ENCODE data around the gene PPP1CB. TPM values are rescaled to one million over a fixed set of nuclear protein-coding genes. Genes with fewer than 3 reads are reported as not detected.

The PPP1CB gene
- total and polyA plus RNA-seq, 8 donors, result 144 to 260 (median 185) TPM

DNA sequence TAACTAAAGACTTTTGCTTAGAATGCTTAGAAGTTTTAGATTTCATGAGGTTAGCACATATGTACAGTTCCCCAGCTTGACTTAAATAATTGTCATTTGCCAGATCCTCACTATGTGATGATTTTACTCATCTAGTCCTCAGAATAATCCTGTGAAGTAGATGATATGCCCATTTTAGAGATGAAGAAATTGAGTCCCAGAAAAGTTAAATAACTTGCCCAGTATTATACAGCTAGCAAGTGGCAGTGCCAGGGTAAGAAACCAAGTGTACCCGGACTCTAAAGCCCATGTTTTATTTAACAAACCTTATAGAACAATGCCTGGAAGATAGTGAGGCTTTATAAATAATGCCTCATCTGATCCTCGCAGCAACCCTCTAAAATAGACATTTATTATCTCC is 87.3 kb downstream of the PPP1CB start:
- H3K9me3 ChIP-seq, result no peaks in the 10 kb centered on the region
- ATAC-seq (no peak), DNase-seq (no peak)
- peaks cover 0 to 6% of the 10 kb centered on the region in 2 donors for H3K36me3 ChIP-seq
- no peak overlapping the region for H3K4me3 ChIP-seq
- H3K27me3 ChIP-seq, result no peaks in the 10 kb centered on the region
- H3K4me1 ChIP-seq, result no peaks in the 10 kb centered on the region
- no peak overlapping the region for H3K27ac ChIP-seq
- TF ChIP-seq, protein P1, sequence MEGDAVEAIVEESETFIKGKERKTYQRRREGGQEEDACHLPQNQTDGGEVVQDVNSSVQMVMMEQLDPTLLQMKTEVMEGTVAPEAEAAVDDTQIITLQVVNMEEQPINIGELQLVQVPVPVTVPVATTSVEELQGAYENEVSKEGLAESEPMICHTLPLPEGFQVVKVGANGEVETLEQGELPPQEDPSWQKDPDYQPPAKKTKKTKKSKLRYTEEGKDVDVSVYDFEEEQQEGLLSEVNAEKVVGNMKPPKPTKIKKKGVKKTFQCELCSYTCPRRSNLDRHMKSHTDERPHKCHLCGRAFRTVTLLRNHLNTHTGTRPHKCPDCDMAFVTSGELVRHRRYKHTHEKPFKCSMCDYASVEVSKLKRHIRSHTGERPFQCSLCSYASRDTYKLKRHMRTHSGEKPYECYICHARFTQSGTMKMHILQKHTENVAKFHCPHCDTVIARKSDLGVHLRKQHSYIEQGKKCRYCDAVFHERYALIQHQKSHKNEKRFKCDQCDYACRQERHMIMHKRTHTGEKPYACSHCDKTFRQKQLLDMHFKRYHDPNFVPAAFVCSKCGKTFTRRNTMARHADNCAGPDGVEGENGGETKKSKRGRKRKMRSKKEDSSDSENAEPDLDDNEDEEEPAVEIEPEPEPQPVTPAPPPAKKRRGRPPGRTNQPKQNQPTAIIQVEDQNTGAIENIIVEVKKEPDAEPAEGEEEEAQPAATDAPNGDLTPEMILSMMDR (IDR thresholded peaks at IDR 0.05), result no peak
- intact Hi-C loops (cut with DNase I), result no loop called here

GRCh38 chr2:28842042-28842441 is 90.4 kb downstream of the PPP1CB start:
- no peak for ATAC-seq
- Histone ChIP-seq H3K27me3 (no peaks in the 10 kb centered on the region), H3K36me3 (peaks cover 0 to 9% of the 10 kb centered on the region in 2 donors), H3K27ac (no peak overlapping the region), H3K9me3 (no peaks in the 10 kb centered on the region), H3K4me3 (no peak overlapping the region), H3K4me1 (no peaks in the 10 kb centered on the region)
- intact Hi-C loops (cut with DNase I), result no loop called here
- DNase-seq, result no peak
- TF ChIP-seq, protein P1 (IDR thresholded peaks at IDR 0.05), result no peak

Other genes starting within 250 kb of the PPP1CB start
- under 1 TPM; 0.55 to 0.65 TPM for gene SPDYA, start 59.0 kb downstream of the PPP1CB start, total RNA-seq
- 1 to 10 TPM; 2.4 to 4.7 (median 3.4) TPM for gene SPDYA, start 59.0 kb downstream of the PPP1CB start, polyA plus RNA-seq (ENCODE audit: insufficient read length in 6 of 6)
- 10 to 100 TPM in 1 of 2 donors, 1 to 10 TPM in 1; 10.0 to 13.5 TPM for gene TRMT61B, start 118.5 kb downstream of the PPP1CB start, total RNA-seq
- gene TRMT61B, start 118.5 kb downstream of the PPP1CB start, polyA plus RNA-seq (ENCODE audit: insufficient read length in 6 of 6), result 10 to 100 TPM; 22.6 to 27.7 (median 23.7) TPM
- gene WDR43, start 142.8 kb downstream of the PPP1CB start, total RNA-seq, result 10 to 100 TPM; 30.5 to 45.8 TPM
- gene WDR43, start 142.8 kb downstream of the PPP1CB start, polyA plus RNA-seq (ENCODE audit: insufficient read length in 6 of 6), result 10 to 100 TPM; 42.4 to 46.6 (median 45.0) TPM
- 1 to 10 TPM; 1.5 to 7.3 TPM for gene TOGARAM2, start 229.5 kb downstream of the PPP1CB start, total RNA-seq
- 1 to 10 TPM; 1.6 to 6.9 (median 4.1) TPM for gene TOGARAM2, start 229.5 kb downstream of the PPP1CB start, polyA plus RNA-seq (ENCODE audit: insufficient read length in 6 of 6)

Measured in left lung (tissue), 10 donors.